ENCODE data around the gene SPART. TPM values are rescaled to one million over a fixed set of nuclear protein-coding genes. Genes with fewer than 3 reads are reported as not detected.

The SPART gene
- total RNA-seq, 1 experiment from 2014 or later: 0.12 TPM

DNA sequence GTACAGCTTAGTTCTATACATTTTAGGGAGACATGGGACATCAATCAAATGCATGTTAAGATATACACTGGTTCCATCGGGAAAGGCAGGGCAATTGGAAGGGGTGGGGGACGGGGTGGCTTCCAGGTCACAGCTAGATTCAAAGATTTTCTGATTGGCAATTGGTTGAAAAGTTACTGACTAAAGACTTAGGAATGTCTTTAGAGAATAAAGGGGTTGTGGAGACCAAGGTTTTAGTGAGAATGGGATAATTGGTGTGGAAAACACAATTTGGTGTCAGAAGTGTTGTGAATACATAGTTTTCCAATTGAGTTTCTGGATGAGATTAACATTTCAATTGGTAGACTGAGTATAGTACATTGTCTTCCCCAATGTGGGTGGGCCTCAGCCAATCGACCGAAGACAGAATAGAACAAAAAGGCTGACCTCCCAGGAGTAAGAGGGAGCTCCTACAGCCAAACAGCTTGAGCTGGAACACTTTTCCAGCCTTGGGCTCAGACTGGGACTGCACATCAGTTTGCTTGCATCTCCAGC lies 47.6 kb downstream of the SPART start:
- no peak for ATAC-seq
- TF ChIP-seq, protein P1, sequence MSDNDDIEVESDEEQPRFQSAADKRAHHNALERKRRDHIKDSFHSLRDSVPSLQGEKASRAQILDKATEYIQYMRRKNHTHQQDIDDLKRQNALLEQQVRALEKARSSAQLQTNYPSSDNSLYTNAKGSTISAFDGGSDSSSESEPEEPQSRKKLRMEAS (IDR thresholded peaks at IDR 0.05): no peak
- TF ChIP-seq RAD21 (IDR thresholded peaks at IDR 0.05; ENCODE audit: low read depth): no peak
- TF ChIP-seq FOSL1 (IDR thresholded peaks at IDR 0.05; ENCODE audit: low read depth): no peak
- TF ChIP-seq, protein P2, sequence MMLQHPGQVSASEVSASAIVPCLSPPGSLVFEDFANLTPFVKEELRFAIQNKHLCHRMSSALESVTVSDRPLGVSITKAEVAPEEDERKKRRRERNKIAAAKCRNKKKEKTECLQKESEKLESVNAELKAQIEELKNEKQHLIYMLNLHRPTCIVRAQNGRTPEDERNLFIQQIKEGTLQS (IDR thresholded peaks at IDR 0.05): no peak
- TF ChIP-seq EGR1 (IDR thresholded peaks at IDR 0.05; ENCODE audit: low read depth): no peak
- no peak for TF ChIP-seq CBX3 (IDR thresholded peaks at IDR 0.05; ENCODE audit: low read depth)
- no peak for TF ChIP-seq ELF1 (IDR thresholded peaks at IDR 0.05; ENCODE audit: borderline replicate concordance, low read depth)
- no peak for TF ChIP-seq SIN3A (IDR thresholded peaks at IDR 0.05; ENCODE audit: low read depth)
- TF ChIP-seq POLR2A (IDR thresholded peaks at IDR 0.05; ENCODE audit: borderline replicate concordance, extremely low read depth, insufficient read depth, insufficient read length): no peak
- no peak for TF ChIP-seq TCF7L2 (IDR thresholded peaks at IDR 0.05; ENCODE audit: borderline replicate concordance, extremely low read depth, insufficient read depth, insufficient read length)
- no peak for TF ChIP-seq POLR2AphosphoS5 (IDR thresholded peaks at IDR 0.05; ENCODE audit: low read depth, low read length)
- TF ChIP-seq, protein P3, sequence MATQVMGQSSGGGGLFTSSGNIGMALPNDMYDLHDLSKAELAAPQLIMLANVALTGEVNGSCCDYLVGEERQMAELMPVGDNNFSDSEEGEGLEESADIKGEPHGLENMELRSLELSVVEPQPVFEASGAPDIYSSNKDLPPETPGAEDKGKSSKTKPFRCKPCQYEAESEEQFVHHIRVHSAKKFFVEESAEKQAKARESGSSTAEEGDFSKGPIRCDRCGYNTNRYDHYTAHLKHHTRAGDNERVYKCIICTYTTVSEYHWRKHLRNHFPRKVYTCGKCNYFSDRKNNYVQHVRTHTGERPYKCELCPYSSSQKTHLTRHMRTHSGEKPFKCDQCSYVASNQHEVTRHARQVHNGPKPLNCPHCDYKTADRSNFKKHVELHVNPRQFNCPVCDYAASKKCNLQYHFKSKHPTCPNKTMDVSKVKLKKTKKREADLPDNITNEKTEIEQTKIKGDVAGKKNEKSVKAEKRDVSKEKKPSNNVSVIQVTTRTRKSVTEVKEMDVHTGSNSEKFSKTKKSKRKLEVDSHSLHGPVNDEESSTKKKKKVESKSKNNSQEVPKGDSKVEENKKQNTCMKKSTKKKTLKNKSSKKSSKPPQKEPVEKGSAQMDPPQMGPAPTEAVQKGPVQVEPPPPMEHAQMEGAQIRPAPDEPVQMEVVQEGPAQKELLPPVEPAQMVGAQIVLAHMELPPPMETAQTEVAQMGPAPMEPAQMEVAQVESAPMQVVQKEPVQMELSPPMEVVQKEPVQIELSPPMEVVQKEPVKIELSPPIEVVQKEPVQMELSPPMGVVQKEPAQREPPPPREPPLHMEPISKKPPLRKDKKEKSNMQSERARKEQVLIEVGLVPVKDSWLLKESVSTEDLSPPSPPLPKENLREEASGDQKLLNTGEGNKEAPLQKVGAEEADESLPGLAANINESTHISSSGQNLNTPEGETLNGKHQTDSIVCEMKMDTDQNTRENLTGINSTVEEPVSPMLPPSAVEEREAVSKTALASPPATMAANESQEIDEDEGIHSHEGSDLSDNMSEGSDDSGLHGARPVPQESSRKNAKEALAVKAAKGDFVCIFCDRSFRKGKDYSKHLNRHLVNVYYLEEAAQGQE (IDR thresholded peaks at IDR 0.05; ENCODE audit: low read depth): no peak
- no peak for TF ChIP-seq YY1 (IDR thresholded peaks at IDR 0.05; ENCODE audit: extremely low read depth, insufficient replicate concordance, low read depth, low read length)
- TF ChIP-seq SP1 (IDR thresholded peaks at IDR 0.05; ENCODE audit: low read depth): no peak
- no peak for TF ChIP-seq EZH2 (IDR thresholded peaks at IDR 0.05)
- TF ChIP-seq, protein P4, sequence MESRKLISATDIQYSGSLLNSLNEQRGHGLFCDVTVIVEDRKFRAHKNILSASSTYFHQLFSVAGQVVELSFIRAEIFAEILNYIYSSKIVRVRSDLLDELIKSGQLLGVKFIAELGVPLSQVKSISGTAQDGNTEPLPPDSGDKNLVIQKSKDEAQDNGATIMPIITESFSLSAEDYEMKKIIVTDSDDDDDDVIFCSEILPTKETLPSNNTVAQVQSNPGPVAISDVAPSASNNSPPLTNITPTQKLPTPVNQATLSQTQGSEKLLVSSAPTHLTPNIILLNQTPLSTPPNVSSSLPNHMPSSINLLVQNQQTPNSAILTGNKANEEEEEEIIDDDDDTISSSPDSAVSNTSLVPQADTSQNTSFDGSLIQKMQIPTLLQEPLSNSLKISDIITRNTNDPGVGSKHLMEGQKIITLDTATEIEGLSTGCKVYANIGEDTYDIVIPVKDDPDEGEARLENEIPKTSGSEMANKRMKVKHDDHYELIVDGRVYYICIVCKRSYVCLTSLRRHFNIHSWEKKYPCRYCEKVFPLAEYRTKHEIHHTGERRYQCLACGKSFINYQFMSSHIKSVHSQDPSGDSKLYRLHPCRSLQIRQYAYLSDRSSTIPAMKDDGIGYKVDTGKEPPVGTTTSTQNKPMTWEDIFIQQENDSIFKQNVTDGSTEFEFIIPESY (IDR thresholded peaks at IDR 0.05; ENCODE audit: extremely low read depth, insufficient replicate concordance, low read length): no peak
- no peak for TF ChIP-seq JUND (IDR thresholded peaks at IDR 0.05)
- no peak for TF ChIP-seq ZFX (IDR thresholded peaks at IDR 0.05)
- TF ChIP-seq ZNF274 (IDR thresholded peaks at IDR 0.05; ENCODE audit: low read depth, low read length): no peak
- H3K9me3 ChIP-seq (ENCODE audit: control insufficient read depth in 1 of 2, insufficient read depth in 1 of 2, low read depth in 1 of 2, low read length in 2 of 2): peaks cover 0 to 5% of the 10 kb centered on the region in 2 experiments; a peak in 1 of 4 replicates
- ChIA-PET CTCF (no interaction called here), RAD21 (ENCODE audit: low non-redundant PET in 1 of 2, low total read pairs in 2 of 2, uncharacterized antibody in 2 of 2, unreplicated experiment in 2 of 2) (no interaction called here), POLR2A (no interaction called here)
- DNase-seq (ENCODE audit: low read depth, low spot score): no peak
- H3K36me3 ChIP-seq (ENCODE audit: control insufficient read depth in 1 of 2, insufficient read depth in 2 of 2, low read length in 2 of 2): no peaks in the 10 kb centered on the region
- H2AFZ ChIP-seq (ENCODE audit: low read depth, low read length, poor library complexity, severe bottlenecking): no peak overlapping the region
- intact Hi-C loops (cut with micrococcal nuclease): loop anchor here (5.0 kb wide), 1 partner anchor 669 kb away; no protein-coding TSS in a partner anchor
- no peak overlapping the region for H3K4me2 ChIP-seq (ENCODE audit: low read length)
- H3K4me1 ChIP-seq (ENCODE audit: control insufficient read depth in 1 of 2, insufficient read depth in 2 of 2, low read length in 2 of 2): no peaks in the 10 kb centered on the region
- H3K79me2 ChIP-seq (ENCODE audit: insufficient read depth, low read length): no peaks in the 10 kb centered on the region
- no peak overlapping the region for H3K9ac ChIP-seq (ENCODE audit: low read length)
- no peaks in the 10 kb centered on the region for H3K27me3 ChIP-seq (ENCODE audit: insufficient read depth, low read length)
- H3K9me2 ChIP-seq (ENCODE audit: insufficient read depth): no peaks in the 10 kb centered on the region
- no peak overlapping the region for H3K4me3 ChIP-seq (replicated peaks in 1 of 2; ENCODE audit: low read depth in 1 of 2, low read length in 2 of 2)
- H3K27ac ChIP-seq (ENCODE audit: low read depth, low read length): no peak overlapping the region
- no TSS peak for BruUV-seq (replicated peaks)
- no peaks in the 10 kb centered on the region for H4K20me1 ChIP-seq (ENCODE audit: insufficient read depth)
